SU-DHL-6 (cell line): ENCODE measurements around the gene XRN2.

Experiments used
- EZH2phosphoT487 ChIP-seq: fragments of 200-600 bp; sonication (generic), shearing (Covaris generic); conservative IDR thresholded peaks from 2 replicates; pipeline ENCODE4 v1.6.1; 2018; ENCODE audit warnings: mild to moderate bottlenecking, antibody characterized with exemption, low read length, moderate library complexity, mixed read lengths
- TF ChIP-seq, protein P1 (sequence below): fragments of 200-600 bp; sonication (generic); IDR thresholded peaks from one replicate; pipeline ENCODE4 v1.5.1; 2017; ENCODE audit warnings: antibody characterized with exemption, mild to moderate bottlenecking, low read length, moderate library complexity; ENCODE audit not compliant: insufficient read depth, poor library complexity, severe bottlenecking

DNA sequence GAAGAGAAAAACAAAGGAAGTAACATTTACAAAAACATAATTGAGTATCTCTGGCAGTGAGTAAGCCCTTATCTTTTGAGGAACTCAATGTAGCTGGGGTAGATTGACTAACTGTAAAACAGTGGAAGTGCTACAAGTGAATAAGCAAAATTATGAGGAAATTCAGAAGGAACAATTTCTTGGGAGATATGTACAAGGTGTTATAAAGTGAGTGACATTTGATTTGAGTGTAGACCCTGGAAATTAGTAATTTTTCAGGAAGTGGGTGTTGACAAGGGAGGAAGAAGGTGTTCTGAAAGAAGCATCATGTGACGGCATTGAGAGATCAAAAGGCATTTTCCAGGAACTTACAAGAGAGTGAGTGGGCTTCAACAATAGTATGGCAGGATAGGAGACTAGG is 22.2 kb downstream of the XRN2 start:
- TF ChIP-seq, protein P1, sequence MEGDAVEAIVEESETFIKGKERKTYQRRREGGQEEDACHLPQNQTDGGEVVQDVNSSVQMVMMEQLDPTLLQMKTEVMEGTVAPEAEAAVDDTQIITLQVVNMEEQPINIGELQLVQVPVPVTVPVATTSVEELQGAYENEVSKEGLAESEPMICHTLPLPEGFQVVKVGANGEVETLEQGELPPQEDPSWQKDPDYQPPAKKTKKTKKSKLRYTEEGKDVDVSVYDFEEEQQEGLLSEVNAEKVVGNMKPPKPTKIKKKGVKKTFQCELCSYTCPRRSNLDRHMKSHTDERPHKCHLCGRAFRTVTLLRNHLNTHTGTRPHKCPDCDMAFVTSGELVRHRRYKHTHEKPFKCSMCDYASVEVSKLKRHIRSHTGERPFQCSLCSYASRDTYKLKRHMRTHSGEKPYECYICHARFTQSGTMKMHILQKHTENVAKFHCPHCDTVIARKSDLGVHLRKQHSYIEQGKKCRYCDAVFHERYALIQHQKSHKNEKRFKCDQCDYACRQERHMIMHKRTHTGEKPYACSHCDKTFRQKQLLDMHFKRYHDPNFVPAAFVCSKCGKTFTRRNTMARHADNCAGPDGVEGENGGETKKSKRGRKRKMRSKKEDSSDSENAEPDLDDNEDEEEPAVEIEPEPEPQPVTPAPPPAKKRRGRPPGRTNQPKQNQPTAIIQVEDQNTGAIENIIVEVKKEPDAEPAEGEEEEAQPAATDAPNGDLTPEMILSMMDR: no peak
- no peak for TF ChIP-seq EZH2phosphoT487
